GM19468 (cell line): Measurements from ENCODE around the gene ABCC4.
A peak's percentile ranks its signal among the peaks of the same experiment; 100 is the strongest.

Experiments
- ATAC-seq: cut with Tn5 transposase; IDR thresholded peaks from one replicate; pipeline ENCODE4 v1.9.1; 2021; ENCODE audit warnings: mild to moderate bottlenecking, moderate library complexity, moderate number of reproducible peaks; ENCODE audit not compliant: unreplicated experiment; ENCODE audit errors: extremely low read depth

The ABCC4 gene

GRCh38 chr13:95260031-95260525 is 41.2 kb downstream of the ABCC4 start:
- ATAC-seq = peak; percentile 21

- ATAC-seq = peak; percentile 50
Observed at GRCh38 chr13:95258619-95259194, 42.5 kb downstream of the ABCC4 start.

- no peak for ATAC-seq
Observed at GRCh38 chr13:95258098-95258497, 43.2 kb downstream of the ABCC4 start.

GRCh38 chr13:95256091-95256490 is 45.2 kb downstream of the ABCC4 start:
- ATAC-seq = no peak

- no peak for ATAC-seq
Observed at GRCh38 chr13:95255072-95255732, 46.0 kb downstream of the ABCC4 start.

- no peak for ATAC-seq
Observed at GRCh38 chr13:95254339-95254738, 46.9 kb downstream of the ABCC4 start.

- ATAC-seq = no peak
Observed at GRCh38 chr13:95253033-95253432, 48.2 kb downstream of the ABCC4 start.

GRCh38 chr13:95251641-95252040 is 49.6 kb downstream of the ABCC4 start:
- ATAC-seq = peak; percentile 14

- ATAC-seq = no peak
Observed at GRCh38 chr13:95250961-95251360, 50.3 kb downstream of the ABCC4 start.

- ATAC-seq = no peak
Observed at GRCh38 chr13:95248953-95249352, 52.3 kb downstream of the ABCC4 start.

- no peak for ATAC-seq
Observed at GRCh38 chr13:95247852-95248251, 53.4 kb downstream of the ABCC4 start.

- no peak for ATAC-seq
Observed at GRCh38 chr13:95247171-95247570, 54.1 kb downstream of the ABCC4 start.

- no peak for ATAC-seq
Observed at GRCh38 chr13:95246292-95247082, 54.8 kb downstream of the ABCC4 start.

- ATAC-seq = peak; percentile 59
Observed at GRCh38 chr13:95245071-95245470, 56.2 kb downstream of the ABCC4 start.

- no peak for ATAC-seq
Observed at GRCh38 chr13:95243207-95243606, 58.0 kb downstream of the ABCC4 start.

- ATAC-seq = no peak
Observed at GRCh38 chr13:95241321-95241720, 59.9 kb downstream of the ABCC4 start.

- no peak for ATAC-seq
Observed at GRCh38 chr13:95239283-95239682, 62.0 kb downstream of the ABCC4 start.

GRCh38 chr13:95237310-95237870 is 63.9 kb downstream of the ABCC4 start:
- ATAC-seq = no peak

GRCh38 chr13:95236774-95237173 is 64.5 kb downstream of the ABCC4 start:
- no peak for ATAC-seq

GRCh38 chr13:95235974-95236373 is 65.3 kb downstream of the ABCC4 start:
- no peak for ATAC-seq

- ATAC-seq = no peak
Observed at GRCh38 chr13:95235199-95235756, 66.0 kb downstream of the ABCC4 start.
